ENCODE results near the gene TMEM164.
"Not testable (repeated sequence)": the region's sequence is repeated elsewhere in the genome, so short reads cannot be mapped to it uniquely, and the experiment has no call there.

The TMEM164 gene

GRCh38 chrX:110138557-110138956 lies 135.6 kb downstream of the TMEM164 start:
- DNase-seq = no peak

- DNase-seq = no peak
Observed at GRCh38 chrX:110139172-110139571, 136.3 kb downstream of the TMEM164 start.

- no peak for DNase-seq
Observed at GRCh38 chrX:110142096-110142495, 139.2 kb downstream of the TMEM164 start.

GRCh38 chrX:110143454-110144210 lies 140.7 kb downstream of the TMEM164 start:
- DNase-seq = no peak

- no peak for DNase-seq
Observed at GRCh38 chrX:110145311-110145710, 142.4 kb downstream of the TMEM164 start.

- peak; percentile 59 for DNase-seq
Observed at GRCh38 chrX:110145854-110146253, 142.9 kb downstream of the TMEM164 start.

- peak; percentile 67 for DNase-seq
Observed at GRCh38 chrX:110146521-110146920, 143.6 kb downstream of the TMEM164 start.

- DNase-seq = no peak
Observed at GRCh38 chrX:110153244-110153643, 150.3 kb downstream of the TMEM164 start.

- DNase-seq = no peak
Observed at GRCh38 chrX:110153896-110154295, 151.0 kb downstream of the TMEM164 start.

- DNase-seq = not testable (repeated sequence)
Observed at GRCh38 chrX:110154328-110154727, 151.4 kb downstream of the TMEM164 start.

GRCh38 chrX:110155759-110156158 lies 152.8 kb downstream of the TMEM164 start:
- DNase-seq = no peak

- DNase-seq = peak; percentile 46
Observed at GRCh38 chrX:110156167-110156754, 153.3 kb downstream of the TMEM164 start.

GRCh38 chrX:110157444-110157843 lies 154.5 kb downstream of the TMEM164 start:
- no peak for DNase-seq

- no peak for DNase-seq
Observed at GRCh38 chrX:110159235-110159634, 156.3 kb downstream of the TMEM164 start.

- DNase-seq = no peak
Observed at GRCh38 chrX:110159865-110160264, 157.0 kb downstream of the TMEM164 start.

- DNase-seq = no peak
Observed at GRCh38 chrX:110161361-110161686, 158.4 kb downstream of the TMEM164 start.

- no peak for DNase-seq
Observed at GRCh38 chrX:110162131-110162530, 159.2 kb downstream of the TMEM164 start.

GRCh38 chrX:110162867-110163266 lies 160.0 kb downstream of the TMEM164 start:
- peak; percentile 13 for DNase-seq

GRCh38 chrX:110163488-110163887 lies 160.6 kb downstream of the TMEM164 start:
- peak; percentile 76 for DNase-seq

- DNase-seq = peak; percentile 46
Observed at GRCh38 chrX:110167952-110168451, 165.1 kb downstream of the TMEM164 start.

GRCh38 chrX:110168585-110168984 lies 165.7 kb downstream of the TMEM164 start:
- DNase-seq = no peak

- no peak for DNase-seq
Observed at GRCh38 chrX:110170029-110170428, 167.1 kb downstream of the TMEM164 start.

- DNase-seq = no peak
Observed at GRCh38 chrX:110171442-110171841, 168.5 kb downstream of the TMEM164 start.

GRCh38 chrX:110172215-110172614 lies 169.3 kb downstream of the TMEM164 start:
- DNase-seq = no peak
